Measurements from ENCODE around the gene SLC30A2. TPM values are rescaled to one million over a fixed set of nuclear protein-coding genes. Genes with fewer than 3 reads are reported as not detected.

The SLC30A2 gene
- polyA plus RNA-seq, 1 experiment, result not detected

GRCh38 chr1:26078286-26079177 lies 32.6 kb upstream of the SLC30A2 start:
- Histone ChIP-seq H3K4me3 (ENCODE audit: low read depth, low read length) (no peak overlapping the region), H3K27me3 (ENCODE audit: control insufficient read depth, insufficient read depth, low read length) (peaks cover 5% of the 10 kb centered on the region; the same call in 1 of the 2 replicates), H3K36me3 (ENCODE audit: control insufficient read depth, insufficient read depth, low read length) (no peaks in the 10 kb centered on the region)
- ChIA-PET POLR2A (no interaction called here), CTCF (interaction anchor here (1.3 kb wide), 1 partner anchor 12 kb away, joined by 3 read pairs; no protein-coding TSS in a partner anchor)
- no peak for TF ChIP-seq CTCF (IDR thresholded peaks at IDR 0.05; ENCODE audit: insufficient read depth, low read depth, low read length)
- no peak for DNase-seq (ENCODE audit: low read depth)

- no peak for TF ChIP-seq CTCF (IDR thresholded peaks at IDR 0.05; ENCODE audit: insufficient read depth, low read depth, low read length)
- CTCF ChIA-PET, result interaction anchor here (0.6 to 1.8 kb wide), 2 partner anchors 13 to 71 kb away, joined by 3 to 4 read pairs; no protein-coding TSS in a partner anchor
- H3K27me3 ChIP-seq (ENCODE audit: control insufficient read depth, insufficient read depth, low read length), result peaks cover 10% of the 10 kb centered on the region
- no peak for DNase-seq (ENCODE audit: low read depth)
- POLR2A ChIA-PET, result no interaction called here
- H3K36me3 ChIP-seq (ENCODE audit: control insufficient read depth, insufficient read depth, low read length), result no peaks in the 10 kb centered on the region
- H3K4me3 ChIP-seq (ENCODE audit: low read depth, low read length), result no peak overlapping the region
These were observed 31.6 kb upstream of the SLC30A2 start for GRCh38 chr1:26077524-26077923.

GRCh38 chr1:26075421-26076144 lies 29.7 kb upstream of the SLC30A2 start:
- Histone ChIP-seq H3K4me3 (ENCODE audit: low read depth, low read length) (no peak overlapping the region), H3K36me3 (ENCODE audit: control insufficient read depth, insufficient read depth, low read length) (no peaks in the 10 kb centered on the region), H3K27me3 (ENCODE audit: control insufficient read depth, insufficient read depth, low read length) (peaks cover 14% of the 10 kb centered on the region)
- ChIA-PET POLR2A (no interaction called here), CTCF (interaction anchor here (0.6 to 1.0 kb wide), 2 partner anchors 10 to 17 kb away, joined by 3 to 4 read pairs; no protein-coding TSS in a partner anchor)
- DNase-seq (ENCODE audit: low read depth), result no peak
- no peak for TF ChIP-seq CTCF (IDR thresholded peaks at IDR 0.05; ENCODE audit: insufficient read depth, low read depth, low read length)

- DNase-seq (ENCODE audit: low read depth), result no peak
- no peak overlapping the region for H3K4me3 ChIP-seq (ENCODE audit: low read depth, low read length)
- POLR2A ChIA-PET, result no interaction called here
- no peak for TF ChIP-seq CTCF (IDR thresholded peaks at IDR 0.05; ENCODE audit: insufficient read depth, low read depth, low read length)
- peaks cover 23% of the 10 kb centered on the region for H3K27me3 ChIP-seq (ENCODE audit: control insufficient read depth, insufficient read depth, low read length)
- CTCF ChIA-PET, result no interaction called here
- no peaks in the 10 kb centered on the region for H3K36me3 ChIP-seq (ENCODE audit: control insufficient read depth, insufficient read depth, low read length)
These were observed 26.4 kb upstream of the SLC30A2 start for GRCh38 chr1:26072305-26072704.

- CTCF ChIA-PET, result interaction anchor here (0.6 kb wide), 1 partner anchor 346 kb away, joined by 3 read pairs; no protein-coding TSS in a partner anchor
- Histone ChIP-seq H3K4me3 (ENCODE audit: low read depth, low read length) (no peak overlapping the region), H3K27me3 (ENCODE audit: control insufficient read depth, insufficient read depth, low read length) (peaks cover 28% of the 10 kb centered on the region), H3K36me3 (ENCODE audit: control insufficient read depth, insufficient read depth, low read length) (no peaks in the 10 kb centered on the region)
- DNase-seq (ENCODE audit: low read depth), result no peak
- POLR2A ChIA-PET, result no interaction called here
- TF ChIP-seq CTCF (IDR thresholded peaks at IDR 0.05; ENCODE audit: insufficient read depth, low read depth, low read length), result no peak
These were observed 25.0 kb upstream of the SLC30A2 start for GRCh38 chr1:26070963-26071342.

Measured in BJ (cell line).